HepG2 (cell line): ENCODE results near the gene CACNG1. TPM values are rescaled to one million over a fixed set of nuclear protein-coding genes. Genes with fewer than 3 reads are reported as not detected.

Experiments used
- ATAC-seq: fragments of 200-7000 bp; cut with Tn5 transposase; 3 replicates; pipeline ENCODE4 v1.9.1; 2020; ENCODE audit warnings: mild to moderate bottlenecking, moderate library complexity
- BruUV-seq: library from RNA; stranded (reverse); fragments of 400-500 nt; replicated peaks from 2 replicates; lab custom pipeline; 2021; lab: Mats Ljungman, UMichigan
- CTCF ChIA-PET: fragments of 300-600 bp; formaldehyde crosslinking; extraction: SDS; loops from one replicate; lab custom pipeline; 2021; ENCODE audit warnings: low total read pairs, inconsistent platforms, low intra/inter-chr PET ratio; lab: Yijun Ruan, JAX
- POLR2A ChIA-PET: fragments of 350-600 bp; sonication (Branson Sonifier 250); formaldehyde crosslinking; loops from one replicate; lab custom pipeline; 2020; ENCODE audit warnings: antibody characterized with exemption, inconsistent platforms; lab: Yijun Ruan, JAX
- DNase-seq: peaks from one replicate; pipeline ENCODE4 v3.0.0-alpha.2; 2015; ENCODE audit warnings: low spot score
- FAIRE-seq: peaks from 3 replicates; lab custom pipeline; 2011; peaks lifted over from hg19 to GRCh38; lab: Jason Lieb, UNC
- H2AFZ ChIP-seq: one replicate; pipeline ENCODE4 v1.6.1; 2011; ENCODE audit warnings: low read length, inconsistent platforms
- H3K27ac ChIP-seq: fragments of 300-600 bp; 3 replicates; pipeline ENCODE4 v1.8.0; 2011; ENCODE audit warnings: mixed run types, mild to moderate bottlenecking, mixed read lengths, low read length, inconsistent platforms; ENCODE audit not compliant: insufficient read depth; ENCODE audit errors: extremely low read length
- H3K27me3 ChIP-seq, 2 experiments: fragments of 200-600 bp in 1 of 2; 2 replicates in 1 of 2; 3 replicates in 1 of 2; pipeline versions ENCODE4 v1.6.0 to v1.8.0; 2011; ENCODE audit warnings: low read length in 2 of 2, mild to moderate bottlenecking in 2 of 2, moderate library complexity in 2 of 2, inconsistent platforms in 1 of 2; ENCODE audit not compliant: insufficient read depth in 2 of 2, control insufficient read depth in 1 of 2
- H3K36me3 ChIP-seq, 2 experiments: fragments of 200-600 bp in 1 of 2; replicated peaks in 1 of 2; 2 replicates in 1 of 2; 3 replicates in 1 of 2; pipeline versions ENCODE4 v1.5.1 to v1.8.0; 2011; ENCODE audit warnings: low read length in 2 of 2, inconsistent platforms in 1 of 2; ENCODE audit not compliant: insufficient read depth in 2 of 2, control insufficient read depth in 1 of 2
- H3K4me1 ChIP-seq: 2 replicates; pipeline ENCODE4 v1.5.1; 2012; ENCODE audit warnings: low read length, inconsistent platforms; ENCODE audit not compliant: insufficient read depth
- H3K4me2 ChIP-seq: 2 replicates; pipeline ENCODE4 v1.6.0; 2011; ENCODE audit warnings: low read depth, low read length, inconsistent platforms
- H3K4me3 ChIP-seq, 3 experiments: fragments of 200-600 bp in 1 of 3; sonication (generic), shearing (Covaris generic) in 1 of 3; replicated peaks in 1 of 3; 2 replicates each; pipeline ENCODE4 v1.5.1; 2011 to 2016; ENCODE audit warnings: low read length in 3 of 3, inconsistent platforms in 2 of 3, low read depth in 2 of 3, mild to moderate bottlenecking in 2 of 3, control low read depth in 1 of 3, mixed read lengths in 1 of 3; ENCODE audit not compliant: insufficient read depth in 1 of 3
- H3K79me2 ChIP-seq: one replicate; pipeline ENCODE4 v1.6.1; 2011; ENCODE audit warnings: low read length, inconsistent platforms; ENCODE audit not compliant: insufficient read depth
- H3K9ac ChIP-seq: 2 replicates; pipeline ENCODE4 v1.6.0; 2011; ENCODE audit warnings: mild to moderate bottlenecking, low read depth, low read length, inconsistent platforms; ENCODE audit not compliant: insufficient read depth
- H3K9me3 ChIP-seq: 2 replicates; pipeline ENCODE4 v1.5.1; 2012; ENCODE audit warnings: mild to moderate bottlenecking, low read length
- H4K20me1 ChIP-seq: 2 replicates; pipeline ENCODE4 v1.6.0; 2011; ENCODE audit warnings: inconsistent platforms, mild to moderate bottlenecking, low read length, moderate library complexity; ENCODE audit not compliant: insufficient read depth
- GPN1 ChIP-seq: sonication (generic); formaldehyde crosslinking; IDR thresholded peaks from 2 replicates; pipeline ENCODE4 v1.5.1; 2020; ENCODE audit warnings: missing genetic modification reagents, borderline replicate concordance
- KAT8 ChIP-seq: IDR thresholded peaks from 2 replicates; pipeline ENCODE4 v1.6.1; 2016; ENCODE audit warnings: missing genetic modification reagents, missing compliant biosample characterization
- POLR2G ChIP-seq: fragments of 200-400 bp; formaldehyde crosslinking; IDR thresholded peaks from 2 replicates; pipeline ENCODE4 v1.6.1; 2018; ENCODE audit warnings: mild to moderate bottlenecking, low read depth, low read length, moderate library complexity
- SNRNP70 ChIP-seq: fragments of 200-400 bp; formaldehyde crosslinking; IDR thresholded peaks from 2 replicates; pipeline ENCODE4 v1.6.1; 2017; ENCODE audit warnings: mild to moderate bottlenecking, low read depth, low read length, moderate library complexity
- TBX3 ChIP-seq: fragments of 450-650 bp; IDR thresholded peaks from 2 replicates; pipeline ENCODE4 v1.6.1; 2017; ENCODE audit warnings: antibody characterized with exemption, mild to moderate bottlenecking, inconsistent platforms, borderline replicate concordance
- ZFP82 ChIP-seq: sonication (generic); formaldehyde crosslinking; IDR thresholded peaks from 2 replicates; pipeline ENCODE4 v1.5.1; 2020; ENCODE audit warnings: mild to moderate bottlenecking, missing genetic modification reagents, borderline replicate concordance
- ZNF136 ChIP-seq: sonication (generic); formaldehyde crosslinking; IDR thresholded peaks from 2 replicates; pipeline ENCODE4 v1.8.1; 2022; ENCODE audit warnings: low read depth, mild to moderate bottlenecking, moderate library complexity, missing genetic modification reagents
- ZNF563 ChIP-seq: sonication (generic); formaldehyde crosslinking; IDR thresholded peaks from 2 replicates; pipeline ENCODE4 v1.8.0; 2022; ENCODE audit warnings: mild to moderate bottlenecking, moderate library complexity, missing genetic modification reagents
- ZNF777 ChIP-seq: sonication (generic); formaldehyde crosslinking; IDR thresholded peaks from 2 replicates; pipeline ENCODE4 v1.4.0; 2020; ENCODE audit warnings: missing genetic modification reagents
- ZSCAN25 ChIP-seq: sonication (generic); formaldehyde crosslinking; IDR thresholded peaks from 2 replicates; pipeline ENCODE4 v1.8.0; 2022; ENCODE audit warnings: mild to moderate bottlenecking, missing genetic modification reagents
- WGBS: methylation state at CpG from one replicate; pipeline ENCODE4 v1.1.6; 2017; ENCODE audit warnings: low lambda C conversion rate; 5-methylcytosine and 5-hydroxymethylcytosine counted together
- in situ Hi-C: cut with HindIII; loops from 2 replicates; pipeline ENCODE4 v1.10.0; 2017; ENCODE audit warnings: low pct_unique_long_range_greater_than_20kb; ENCODE audit not compliant: extremely low pct_ligation_motif_present
- intact Hi-C: fragments of 100-400 bp; cut with micrococcal nuclease; formaldehyde crosslinking; loops from one replicate; pipeline ENCODE4 v1.10.0; 2022; ENCODE audit not compliant: unreplicated experiment
- polyA plus RNA-seq, 8 experiments: library from polyadenylated mRNA; depleted of rRNA in 3 of 8; stranded (reverse) in 7 of 8; unstranded in 1 of 8; fragments of >200 nt; fragmentation: Illumina TruSeq in 4 of 8; extraction: Trizol in 4 of 8; gene quantifications; 2 replicates each; pipeline versions ENCODE4 v1.2.1 to v1.2.3, GENCODE V29; 2011 to 2016; ENCODE audit warnings: low read depth in 4 of 8, missing spikeins in 1 of 8, mixed read lengths in 1 of 8; ENCODE audit not compliant: insufficient read depth in 1 of 8
- total RNA-seq, 5 experiments: library from RNA; depleted of rRNA; stranded (reverse); fragments of >200 nt; fragmentation: Illumina TruSeq; extraction: Trizol; gene quantifications; 2 replicates each; pipeline ENCODE4 v1.2.3, GENCODE V29; 2016; ENCODE audit warnings: low read depth in 1 of 5
- TF ChIP-seq, protein P1 (sequence below): sonication (generic); formaldehyde crosslinking; IDR thresholded peaks from 2 replicates; pipeline ENCODE4 v1.5.0; 2020; ENCODE audit warnings: mild to moderate bottlenecking, low read depth, missing genetic modification reagents, borderline replicate concordance
- TF ChIP-seq, protein P2 (sequence below), 2 experiments: fragments of 450-650 bp in 1 of 2; sonication (generic) in 1 of 2; formaldehyde crosslinking; IDR thresholded peaks; 2 replicates each; pipeline versions ENCODE4 v1.5.0 to v1.8.0; 2020 to 2022; ENCODE audit warnings: mild to moderate bottlenecking in 1 of 2, missing genetic modification reagents in 1 of 2
- TF ChIP-seq, protein P3 (sequence below): sonication (generic); formaldehyde crosslinking; IDR thresholded peaks from 2 replicates; pipeline ENCODE4 v1.4.0; 2020; ENCODE audit warnings: missing genetic modification reagents
- TF ChIP-seq, protein P4 (sequence below): sonication (generic); formaldehyde crosslinking; IDR thresholded peaks from 2 replicates; pipeline ENCODE4 v1.5.1; 2020; ENCODE audit warnings: missing genetic modification reagents, mild to moderate bottlenecking, borderline replicate concordance

The CACNG1 gene
- total and polyA plus RNA-seq, 2 of the 13 experiments (the other 11 are each of a cell fraction or from before 2014, with no cell fraction given): not detected

DNA sequence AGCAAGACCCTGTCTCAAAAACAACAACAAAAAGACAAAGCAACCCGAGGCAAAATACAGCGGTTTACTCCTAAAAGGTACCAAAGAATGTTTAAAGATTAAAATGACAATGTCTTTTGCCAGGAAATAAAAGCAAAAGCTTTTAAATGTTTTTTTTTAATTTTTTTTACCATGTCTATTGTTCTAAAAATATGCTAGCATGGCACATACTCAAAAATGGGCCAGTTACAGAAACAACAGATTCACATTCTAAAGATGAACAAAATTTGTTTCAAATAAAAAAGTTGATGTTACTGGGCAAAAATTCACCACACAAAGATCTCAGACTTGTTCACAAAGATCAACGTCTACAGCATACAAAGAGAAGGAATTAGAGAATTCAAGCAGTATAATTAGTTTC, 41.1 kb downstream of the CACNG1 start (continued):
- TF ChIP-seq ZSCAN25 (no peak), ZNF777 (CRISPR knock-in tag) (no peak), ZFP82 (CRISPR knock-in tag) (no peak), TBX3 (no peak), GPN1 (CRISPR knock-in tag) (no peak)
- TF ChIP-seq, protein P1, sequence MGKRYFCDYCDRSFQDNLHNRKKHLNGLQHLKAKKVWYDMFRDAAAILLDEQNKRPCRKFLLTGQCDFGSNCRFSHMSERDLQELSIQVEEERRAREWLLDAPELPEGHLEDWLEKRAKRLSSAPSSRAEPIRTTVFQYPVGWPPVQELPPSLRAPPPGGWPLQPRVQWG (CRISPR knock-in tag): no peak
- TF ChIP-seq, protein P2, sequence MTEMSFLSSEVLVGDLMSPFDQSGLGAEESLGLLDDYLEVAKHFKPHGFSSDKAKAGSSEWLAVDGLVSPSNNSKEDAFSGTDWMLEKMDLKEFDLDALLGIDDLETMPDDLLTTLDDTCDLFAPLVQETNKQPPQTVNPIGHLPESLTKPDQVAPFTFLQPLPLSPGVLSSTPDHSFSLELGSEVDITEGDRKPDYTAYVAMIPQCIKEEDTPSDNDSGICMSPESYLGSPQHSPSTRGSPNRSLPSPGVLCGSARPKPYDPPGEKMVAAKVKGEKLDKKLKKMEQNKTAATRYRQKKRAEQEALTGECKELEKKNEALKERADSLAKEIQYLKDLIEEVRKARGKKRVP (CRISPR knock-in tag; IDR thresholded peaks at IDR 0.05): no peak

DNA sequence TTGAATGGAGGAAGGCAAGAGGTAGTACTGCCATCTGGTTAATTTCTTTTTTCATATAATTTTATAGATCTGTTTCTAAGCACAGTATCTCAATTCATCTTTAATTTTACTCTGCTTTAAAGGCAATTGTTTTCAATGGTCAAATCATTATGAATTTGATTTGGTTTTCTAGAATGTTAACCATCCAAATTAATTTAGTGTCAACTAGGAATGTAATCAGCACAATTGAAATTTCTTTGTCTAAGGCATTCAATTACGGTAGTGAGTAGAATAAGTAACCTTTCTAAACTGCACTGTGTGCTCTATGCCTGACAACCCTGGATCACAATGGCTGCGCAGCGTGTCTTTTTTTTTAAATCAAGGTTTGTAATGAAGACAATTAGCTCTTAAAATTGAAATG, 44.3 kb downstream of the CACNG1 start:
- no peak overlapping the region for H3K4me3 ChIP-seq
- H3K9ac ChIP-seq: no peak overlapping the region
- H3K36me3 ChIP-seq: peaks cover 14 to 51% of the 10 kb centered on the region in 2 experiments
- H3K79me2 ChIP-seq: peaks cover 4% of the 10 kb centered on the region
- DNase-seq (no peak), FAIRE-seq (no peak), ATAC-seq (no peak)
- POLR2A ChIA-PET: no interaction called here
- in situ Hi-C loops: no loop called here
- no peak overlapping the region for H2AFZ ChIP-seq
- no peaks in the 10 kb centered on the region for H3K4me1 ChIP-seq
- H3K27me3 ChIP-seq: no peaks in the 10 kb centered on the region
- no peak overlapping the region for H3K27ac ChIP-seq
- no peak overlapping the region for H3K4me2 ChIP-seq
- CTCF ChIA-PET: no interaction called here
- no TSS peak for BruUV-seq
- intact Hi-C loops: no loop called here
- WGBS: 98% methylated on average over 3 of the region's 3 CpGs
- peaks cover 9% of the 10 kb centered on the region; the same call in 1 of the 2 replicates for H3K9me3 ChIP-seq
- H4K20me1 ChIP-seq: no peaks in the 10 kb centered on the region; the same call in 1 of the 2 replicates
- TF ChIP-seq, protein P3, sequence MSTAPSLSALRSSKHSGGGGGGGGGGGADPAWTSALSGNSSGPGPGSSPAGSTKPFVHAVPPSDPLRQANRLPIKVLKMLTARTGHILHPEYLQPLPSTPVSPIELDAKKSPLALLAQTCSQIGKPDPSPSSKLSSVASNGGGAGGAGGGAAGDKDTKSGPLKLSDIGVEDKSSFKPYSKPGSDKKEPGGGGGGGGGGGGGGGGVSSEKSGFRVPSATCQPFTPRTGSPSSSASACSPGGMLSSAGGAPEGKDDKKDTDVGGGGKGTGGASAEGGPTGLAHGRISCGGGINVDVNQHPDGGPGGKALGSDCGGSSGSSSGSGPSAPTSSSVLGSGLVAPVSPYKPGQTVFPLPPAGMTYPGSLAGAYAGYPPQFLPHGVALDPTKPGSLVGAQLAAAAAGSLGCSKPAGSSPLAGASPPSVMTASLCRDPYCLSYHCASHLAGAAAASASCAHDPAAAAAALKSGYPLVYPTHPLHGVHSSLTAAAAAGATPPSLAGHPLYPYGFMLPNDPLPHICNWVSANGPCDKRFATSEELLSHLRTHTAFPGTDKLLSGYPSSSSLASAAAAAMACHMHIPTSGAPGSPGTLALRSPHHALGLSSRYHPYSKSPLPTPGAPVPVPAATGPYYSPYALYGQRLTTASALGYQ: no peak
- no peak for TF ChIP-seq SNRNP70
- TF ChIP-seq ZNF563 (CRISPR knock-in tag): no peak
- no peak for TF ChIP-seq ZNF136 (CRISPR knock-in tag)
- TF ChIP-seq, protein P4, sequence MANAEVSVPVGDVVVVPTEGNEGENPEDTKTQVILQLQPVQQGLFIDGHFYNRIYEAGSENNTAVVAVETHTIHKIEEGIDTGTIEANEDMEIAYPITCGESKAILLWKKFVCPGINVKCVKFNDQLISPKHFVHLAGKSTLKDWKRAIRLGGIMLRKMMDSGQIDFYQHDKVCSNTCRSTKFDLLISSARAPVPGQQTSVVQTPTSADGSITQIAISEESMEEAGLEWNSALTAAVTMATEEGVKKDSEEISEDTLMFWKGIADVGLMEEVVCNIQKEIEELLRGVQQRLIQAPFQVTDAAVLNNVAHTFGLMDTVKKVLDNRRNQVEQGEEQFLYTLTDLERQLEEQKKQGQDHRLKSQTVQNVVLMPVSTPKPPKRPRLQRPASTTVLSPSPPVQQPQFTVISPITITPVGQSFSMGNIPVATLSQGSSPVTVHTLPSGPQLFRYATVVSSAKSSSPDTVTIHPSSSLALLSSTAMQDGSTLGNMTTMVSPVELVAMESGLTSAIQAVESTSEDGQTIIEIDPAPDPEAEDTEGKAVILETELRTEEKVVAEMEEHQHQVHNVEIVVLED: no peak
- no peak for TF ChIP-seq POLR2G
- TF ChIP-seq KAT8 (CRISPR knock-in tag): no peak
